ENCODE measurements around the gene SIPA1L3.
"Not testable (repeated sequence)": the region's sequence is repeated elsewhere in the genome, so short reads cannot be mapped to it uniquely, and the experiment has no call there.

SIPA1L3 gene

DNA sequence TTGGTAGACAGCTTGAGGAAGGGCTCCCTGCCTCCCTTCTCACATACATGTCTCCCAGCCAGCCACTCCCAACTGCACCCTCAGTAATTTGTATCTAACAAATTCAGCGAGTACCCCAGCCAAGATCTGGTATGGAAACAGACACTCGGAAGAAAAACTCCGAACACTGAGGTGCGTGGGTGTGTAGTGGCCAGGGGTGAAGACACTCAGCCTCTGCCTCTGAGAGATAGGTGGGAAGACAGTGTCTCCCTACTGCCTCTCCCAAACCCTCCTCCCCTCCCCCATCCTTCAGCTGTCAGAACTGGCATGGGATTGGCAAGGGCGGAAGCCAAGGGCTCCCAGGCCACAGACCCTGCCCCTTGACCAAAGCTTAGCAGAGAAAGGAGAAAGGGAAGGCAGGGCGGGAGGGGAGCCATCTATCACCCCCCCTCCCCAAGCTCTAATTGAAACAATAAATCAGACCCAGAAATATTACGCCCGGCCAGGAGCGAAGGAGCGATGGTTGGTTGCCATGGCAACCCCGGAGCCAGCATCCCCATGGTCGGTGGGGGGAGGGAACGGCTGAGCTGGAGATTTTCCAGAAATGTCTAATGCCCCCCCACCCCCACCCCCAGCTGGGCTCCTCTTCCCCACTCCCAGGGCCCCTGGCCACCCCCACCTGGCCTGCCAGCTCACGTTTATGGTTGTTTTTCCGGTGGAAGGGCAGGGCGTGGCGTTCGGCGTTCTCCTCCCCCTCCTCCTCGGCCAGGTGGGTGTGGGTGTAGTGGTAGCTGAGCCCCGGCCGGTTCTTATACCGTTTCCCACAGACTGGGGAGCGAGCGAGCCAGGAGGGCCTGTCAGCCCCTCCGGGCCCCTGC lies 310.0 kb downstream of the SIPA1L3 start:
- no peak for DNase-seq

- no peak for DNase-seq
Measured at GRCh38 chr19:38218204-38218603, 311.2 kb downstream of the SIPA1L3 start.

DNA sequence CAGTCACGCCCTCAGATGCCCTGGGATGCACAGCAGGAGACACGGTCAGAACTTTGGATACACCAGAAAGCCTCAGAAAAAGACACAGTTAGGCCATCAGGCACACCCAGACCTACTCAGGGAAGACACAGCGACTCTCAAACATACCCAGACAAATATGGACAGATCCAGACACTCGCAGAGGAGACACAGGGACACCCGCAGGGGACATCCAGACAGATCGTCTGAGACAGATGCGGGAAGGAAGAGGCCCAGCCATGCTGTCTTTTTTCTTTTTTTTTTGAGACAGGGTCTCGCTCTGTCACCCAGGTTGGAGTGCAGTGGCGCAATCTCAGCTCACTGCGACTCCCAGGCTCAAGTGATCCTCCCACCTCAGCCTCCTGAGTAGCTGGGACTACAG lies 312.2 kb downstream of the SIPA1L3 start:
- no peak for DNase-seq

GRCh38 chr19:38221421-38221820 lies 314.4 kb downstream of the SIPA1L3 start:
- DNase-seq: no peak

GRCh38 chr19:38221919-38222830 lies 315.2 kb downstream of the SIPA1L3 start:
- DNase-seq: no peak

DNA sequence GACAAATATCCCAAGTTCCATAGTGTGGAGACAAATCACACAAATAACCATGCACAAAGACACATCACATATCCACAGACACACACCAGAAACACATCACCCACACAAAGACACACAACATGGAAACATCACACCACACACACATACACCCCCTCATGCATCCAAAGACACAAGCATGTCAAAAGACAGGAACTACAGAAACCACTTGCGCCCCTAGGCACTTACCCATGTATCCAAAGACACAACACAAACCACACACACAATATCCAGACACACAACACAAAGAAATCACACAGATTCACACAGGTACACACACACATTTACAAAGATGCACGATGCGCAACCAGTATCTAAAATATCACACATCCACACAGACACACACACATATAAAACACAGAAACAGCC lies 316.1 kb downstream of the SIPA1L3 start:
- no peak for DNase-seq

- no peak for DNase-seq
Measured at GRCh38 chr19:38223617-38224013, 316.6 kb downstream of the SIPA1L3 start.

GRCh38 chr19:38224014-38224862 lies 317.2 kb downstream of the SIPA1L3 start, which contains the start of gene DPF1:
TSS of gene DPF1 (minus strand) at chr19:38224222. CDS start at chr19:38224142, 80 bp downstream.
- DNase-seq: peak; percentile 81

DNA sequence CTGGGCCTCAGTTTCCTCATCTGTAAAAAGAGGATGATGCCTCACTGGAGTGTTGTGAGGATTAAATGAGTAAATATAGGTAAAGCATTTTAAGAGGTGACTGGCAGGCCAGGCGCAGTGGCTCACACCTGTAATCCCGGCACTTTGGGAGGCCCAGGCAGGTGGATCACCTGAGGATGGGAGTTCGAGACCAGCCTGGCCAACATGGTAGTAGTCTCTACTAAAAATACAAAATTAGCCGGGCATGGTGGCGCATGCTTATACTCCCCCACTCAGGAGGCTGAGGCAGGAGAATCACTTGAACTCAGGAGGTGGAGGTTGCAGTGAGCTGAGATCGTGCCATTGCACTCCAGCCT lies 317.8 kb downstream of the SIPA1L3 start:
- not testable (repeated sequence) for DNase-seq

DNA sequence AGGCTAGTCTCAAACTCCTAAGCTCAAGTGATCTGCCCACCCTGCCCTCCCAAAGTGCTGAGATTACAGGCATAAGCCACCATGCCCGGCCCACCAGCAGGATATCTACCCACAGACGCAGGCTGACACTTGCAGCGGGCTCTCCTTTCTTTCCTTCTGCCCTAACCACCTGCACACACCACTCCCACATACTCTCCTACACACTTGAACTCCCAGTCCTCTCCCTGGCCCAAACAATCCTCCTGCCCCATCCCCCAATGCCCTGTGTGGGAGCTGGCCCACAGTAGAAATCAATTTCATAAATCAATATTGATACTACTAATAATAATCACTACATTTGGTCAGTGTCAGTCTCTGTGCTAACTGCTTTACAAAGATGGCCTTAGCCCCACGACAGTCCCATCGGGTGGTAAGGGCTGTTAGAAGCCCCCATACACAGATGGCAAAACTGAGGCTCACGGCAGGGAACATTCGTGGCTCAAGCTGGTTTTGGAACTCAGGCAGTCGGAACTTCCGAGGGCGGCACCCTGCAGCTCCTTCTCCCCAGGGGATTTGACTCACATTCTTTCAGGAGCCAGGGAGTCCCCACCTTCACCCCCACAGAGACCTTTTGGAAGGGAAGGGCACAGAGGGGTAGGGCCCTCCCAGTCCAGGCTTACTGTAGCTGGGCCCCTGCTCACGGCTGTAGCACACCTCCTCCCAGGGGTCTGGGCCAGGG lies 320.4 kb downstream of the SIPA1L3 start:
- DNase-seq: no peak

DNA sequence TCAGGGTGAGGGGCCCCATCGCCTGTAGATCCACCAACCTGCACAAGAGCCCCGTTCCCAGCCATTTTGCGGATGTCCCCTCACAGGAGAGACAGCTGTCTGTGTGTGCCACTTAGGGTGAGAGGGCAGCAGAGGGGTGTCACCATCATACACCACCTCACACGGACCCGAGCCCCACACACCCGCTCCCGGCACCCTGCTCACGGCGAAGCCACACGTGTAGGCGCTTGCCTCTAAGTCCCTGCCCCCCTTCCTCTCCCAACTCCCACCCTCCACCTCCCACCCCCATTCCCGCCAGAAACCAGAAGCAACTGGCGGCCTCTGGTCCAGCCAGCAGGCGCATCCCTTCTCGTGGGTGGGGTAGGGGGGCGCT lies 321.0 kb downstream of the SIPA1L3 start:
- no peak for DNase-seq

- DNase-seq: no peak
Measured at GRCh38 chr19:38228491-38229439, 321.8 kb downstream of the SIPA1L3 start.

DNA sequence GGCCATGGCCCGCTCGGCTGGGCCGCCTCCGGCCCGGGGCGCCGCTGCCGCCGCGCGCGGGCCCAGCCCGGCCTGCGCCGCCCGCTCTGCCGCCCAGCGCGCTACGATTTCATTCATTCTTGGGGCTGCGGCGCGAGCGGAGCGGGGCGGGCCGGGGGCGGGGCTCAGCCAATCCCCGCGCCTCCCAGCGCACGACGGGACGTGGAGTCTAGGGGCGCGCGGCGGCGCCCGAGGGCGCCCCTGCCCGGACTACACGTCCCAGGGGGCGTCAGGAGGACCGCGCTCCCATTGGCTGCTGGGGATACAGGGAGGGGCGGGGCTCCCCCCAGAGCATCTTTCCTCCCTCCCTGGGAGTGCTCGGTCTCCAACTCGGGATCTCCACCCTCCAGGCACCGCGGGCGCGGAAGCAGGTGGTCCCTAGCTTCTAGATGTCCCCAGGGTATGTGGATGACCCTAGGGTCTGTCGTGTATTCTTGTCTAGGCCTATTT lies 322.6 kb downstream of the SIPA1L3 start:
- peak; percentile 90 for DNase-seq

DNA sequence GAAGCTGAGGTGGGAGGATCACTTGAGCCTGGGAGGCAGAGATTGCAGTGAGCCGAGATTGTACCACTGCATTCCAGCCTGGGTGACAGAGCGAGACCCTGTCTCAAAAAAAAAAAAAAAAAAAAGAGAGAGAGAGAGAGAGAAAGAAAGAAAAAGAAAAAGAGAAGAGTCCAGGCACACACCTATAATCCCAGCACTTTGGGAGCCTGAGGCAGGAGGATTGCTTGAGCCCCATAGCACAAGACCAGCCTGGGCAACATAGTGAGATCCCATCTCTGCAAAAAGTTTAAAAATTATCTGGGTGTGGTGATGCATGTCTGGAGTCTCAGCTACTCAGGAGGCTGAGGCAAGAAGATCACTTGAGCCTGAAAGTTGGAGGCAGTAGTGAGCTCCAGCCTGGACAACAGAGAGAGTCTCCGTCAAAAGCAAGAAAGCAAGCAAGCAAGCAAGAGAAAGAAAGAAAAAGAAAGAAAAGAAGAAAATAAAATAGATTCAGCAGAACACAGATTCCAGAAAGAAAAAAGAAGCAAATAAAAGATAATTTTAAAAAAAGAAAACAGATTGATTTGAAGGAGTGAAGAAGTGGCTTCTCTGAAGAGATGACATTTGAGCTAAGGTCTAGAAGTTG lies 323.6 kb downstream of the SIPA1L3 start:
- DNase-seq: not testable (repeated sequence)

DNA sequence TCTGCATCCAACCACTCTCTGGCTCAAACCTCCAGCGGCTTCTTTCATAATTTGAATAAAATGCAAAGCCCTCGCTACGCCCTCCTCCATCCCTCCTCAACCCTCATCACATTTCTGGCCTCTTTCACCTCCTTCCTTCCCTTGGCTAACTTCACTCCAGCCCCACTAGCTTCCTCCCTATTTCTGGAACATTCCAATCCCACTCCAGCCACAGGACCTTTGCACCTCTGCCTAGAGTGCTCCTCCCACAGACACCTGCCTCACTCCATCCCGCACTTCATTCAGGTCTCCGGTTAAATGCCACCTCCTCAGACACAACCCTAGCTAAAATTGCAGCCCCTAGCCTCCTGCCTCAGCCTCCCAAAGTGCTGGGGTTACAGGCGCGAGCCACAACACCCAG lies 324.9 kb downstream of the SIPA1L3 start:
- DNase-seq: no peak

GRCh38 chr19:38233740-38234251 lies 326.8 kb downstream of the SIPA1L3 start:
- peak; percentile 68 for DNase-seq

GRCh38 chr19:38234615-38235014 lies 327.6 kb downstream of the SIPA1L3 start:
- no peak for DNase-seq

- DNase-seq: no peak
Measured at GRCh38 chr19:38239816-38240215, 332.8 kb downstream of the SIPA1L3 start.

DNA sequence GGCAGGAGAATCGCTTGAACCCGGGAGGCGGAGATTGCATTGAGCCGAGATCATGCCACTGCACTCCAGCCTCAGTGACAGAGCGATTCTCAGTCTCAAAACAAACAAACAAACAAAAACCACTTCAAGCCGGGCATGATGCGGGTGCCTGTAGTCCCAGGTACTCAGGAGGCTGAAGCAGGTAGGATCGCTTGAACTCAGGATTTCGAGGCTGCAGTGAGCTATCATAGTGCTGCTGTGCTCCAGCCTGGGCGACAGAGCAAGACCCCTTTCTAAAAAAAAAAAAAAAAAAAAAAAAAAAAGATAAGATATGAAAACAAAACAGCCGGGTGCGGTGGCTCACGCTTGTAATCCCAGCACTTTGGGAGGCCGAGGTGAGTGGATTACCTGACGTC lies 336.3 kb downstream of the SIPA1L3 start:
- DNase-seq: no peak
